Activated CD4-positive, CD25-positive, alpha-beta regulatory T cell treated with anti-CD3 and anti-CD28 coated beads, Interleukin-2, amount 50 U/mL, for 24 hours (primary cell): ENCODE results near the gene VPS9D1.
A peak's percentile ranks its signal among the peaks of the same experiment; 100 is the strongest.
"Not testable (repeated sequence)": the region's sequence is repeated elsewhere in the genome, so short reads cannot be mapped to it uniquely, and the experiment has no call there.

Experiments used
- ATAC-seq, 2 donors: fragments of 150-1000 bp; cut with Tn5 transposase; one replicate each; pipeline ENCODE4 v1.10.0; 2021; ENCODE audit warnings: mild to moderate bottlenecking in 1 of 2, moderate library complexity in 1 of 2

The VPS9D1 gene

DNA sequence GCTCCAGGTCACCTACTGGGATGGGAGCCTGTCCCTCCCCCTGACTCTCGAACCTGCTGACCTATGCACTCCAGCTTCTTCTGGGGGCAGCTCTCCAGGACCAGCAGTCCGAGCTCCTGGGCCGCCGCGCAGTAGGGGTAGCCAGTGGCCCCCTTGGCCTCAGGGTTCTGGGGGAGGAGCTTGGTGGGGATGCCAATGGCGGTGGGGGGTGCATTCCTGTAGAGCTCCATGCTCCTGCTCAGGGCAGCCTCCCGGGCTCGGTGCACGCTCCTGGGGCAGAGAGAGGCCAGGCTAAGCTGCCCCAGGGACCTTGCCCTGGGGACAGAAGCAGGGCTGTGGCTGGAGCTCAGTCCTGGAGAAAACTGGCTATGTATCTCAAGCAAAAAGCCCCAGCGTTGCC is 11.5 kb downstream of the VPS9D1 start:
- ATAC-seq, result no peak

DNA sequence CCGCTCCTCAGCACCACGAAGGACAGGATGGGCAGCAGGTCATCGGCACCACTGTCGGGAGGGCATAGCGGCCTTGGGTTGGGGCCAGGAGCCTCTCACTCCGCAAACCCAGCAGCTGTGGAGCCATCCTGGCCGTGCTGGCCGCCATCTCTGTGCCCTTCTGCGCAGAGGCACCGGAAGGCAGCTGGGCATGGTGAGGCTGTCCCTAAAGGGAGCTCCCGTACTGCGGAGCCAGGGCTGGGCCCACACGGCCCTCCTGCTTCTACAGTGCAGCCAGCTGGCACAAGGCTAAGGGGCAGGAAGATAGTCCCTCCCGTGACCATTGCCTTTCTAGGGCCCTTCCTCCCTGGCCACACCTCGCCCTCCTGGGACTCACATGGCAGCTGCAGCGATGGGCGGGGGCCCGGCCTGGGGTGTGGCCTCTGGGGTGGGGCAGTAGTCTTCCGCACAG is 12.2 kb downstream of the VPS9D1 start:
- ATAC-seq, result no peak

DNA sequence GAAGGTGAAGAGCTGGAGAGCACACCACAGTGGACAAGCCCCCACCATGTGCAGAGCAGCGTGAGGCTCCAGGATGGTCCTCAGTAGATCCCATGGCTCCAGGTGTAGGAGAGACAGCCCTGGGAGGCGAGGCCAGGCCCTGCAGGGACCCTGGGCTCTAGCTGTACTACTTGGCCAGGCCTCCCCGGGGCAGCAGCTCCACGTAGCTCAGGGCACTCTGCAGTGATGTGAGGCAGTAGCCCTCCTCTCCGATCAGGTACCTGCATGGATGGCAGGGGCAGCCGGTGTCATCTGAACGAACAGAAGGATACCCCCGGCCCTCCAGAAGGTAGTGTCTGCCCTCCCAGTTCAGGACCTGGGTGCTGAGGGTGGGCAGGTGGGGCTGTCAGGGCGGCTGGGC is 13.0 kb downstream of the VPS9D1 start:
- ATAC-seq, result no peak

DNA sequence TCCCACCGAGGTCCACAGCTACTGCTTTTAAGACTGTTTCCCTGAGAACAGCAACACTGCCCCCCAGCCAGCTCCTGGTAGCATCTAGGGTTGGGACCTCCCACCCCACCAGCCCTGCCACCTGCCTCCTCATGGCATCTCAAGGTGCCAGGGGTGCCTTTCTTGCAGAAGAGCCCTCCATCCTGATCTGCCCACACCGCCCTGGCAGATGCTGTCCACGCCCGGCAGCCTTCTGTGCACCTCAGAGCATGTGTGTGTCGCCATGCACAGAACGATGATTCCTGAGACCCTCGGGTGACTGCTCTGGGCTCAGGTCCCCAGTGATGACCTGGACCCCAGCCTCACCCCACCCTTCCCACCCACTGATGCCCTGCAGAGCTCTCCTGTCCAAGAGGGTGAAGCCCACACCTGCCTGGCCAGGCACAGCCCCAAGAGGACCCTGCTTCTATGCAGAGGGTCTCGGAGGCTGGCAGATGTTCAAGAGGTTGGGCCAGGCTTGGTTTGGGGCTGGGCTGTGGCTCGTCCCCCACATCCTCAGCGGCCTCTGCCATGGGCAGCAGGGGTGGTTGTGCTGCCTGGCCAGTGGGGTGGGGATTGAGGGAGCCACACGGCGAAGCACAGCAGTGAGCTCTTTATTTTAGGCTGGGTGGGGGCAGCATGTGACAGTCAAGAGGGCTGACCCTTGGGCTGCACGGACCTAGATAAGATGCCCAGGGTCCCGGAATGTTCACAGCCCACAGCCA is 14.0 kb downstream of the VPS9D1 start:
- ATAC-seq, result no peak

DNA sequence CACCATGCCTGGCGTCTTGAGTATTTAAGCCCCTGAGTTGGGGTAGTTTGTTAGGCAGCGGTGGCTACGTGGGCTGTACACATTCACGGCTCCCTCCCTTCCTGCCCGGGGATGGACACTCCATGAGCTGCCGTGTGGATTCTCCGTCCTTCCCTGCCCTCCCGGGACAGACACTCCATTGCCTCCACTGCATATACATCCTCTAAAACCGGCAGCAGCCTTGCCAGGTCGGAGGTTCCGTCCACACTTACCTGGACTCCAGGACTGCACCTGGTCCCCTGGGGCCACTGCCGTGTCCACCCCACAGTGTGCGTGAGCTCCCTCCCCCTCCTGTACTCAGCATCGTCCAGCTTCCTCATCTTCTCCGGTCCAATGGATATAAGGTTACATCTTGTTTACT is 15.7 kb downstream of the VPS9D1 start:
- no peak for ATAC-seq

DNA sequence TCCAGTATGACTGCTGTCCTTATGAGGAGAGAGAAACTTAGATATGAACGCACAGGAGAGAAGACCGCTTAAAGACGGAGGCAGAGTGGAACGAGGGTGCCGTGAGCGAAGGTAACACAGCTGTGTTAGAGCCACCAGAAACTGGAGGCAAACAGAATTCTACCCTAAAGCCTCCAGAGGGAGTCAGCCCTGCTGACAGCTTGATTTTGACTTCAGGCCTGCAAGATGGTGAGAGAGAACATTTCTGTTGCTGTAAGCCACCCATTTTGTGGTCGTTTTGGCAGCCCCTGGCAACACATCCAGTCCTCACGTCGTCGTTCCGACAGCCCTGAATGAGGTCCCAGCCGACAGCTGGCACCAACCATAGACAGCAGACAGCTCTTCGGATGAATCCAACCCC is 16.4 kb downstream of the VPS9D1 start:
- ATAC-seq, result no peak

DNA sequence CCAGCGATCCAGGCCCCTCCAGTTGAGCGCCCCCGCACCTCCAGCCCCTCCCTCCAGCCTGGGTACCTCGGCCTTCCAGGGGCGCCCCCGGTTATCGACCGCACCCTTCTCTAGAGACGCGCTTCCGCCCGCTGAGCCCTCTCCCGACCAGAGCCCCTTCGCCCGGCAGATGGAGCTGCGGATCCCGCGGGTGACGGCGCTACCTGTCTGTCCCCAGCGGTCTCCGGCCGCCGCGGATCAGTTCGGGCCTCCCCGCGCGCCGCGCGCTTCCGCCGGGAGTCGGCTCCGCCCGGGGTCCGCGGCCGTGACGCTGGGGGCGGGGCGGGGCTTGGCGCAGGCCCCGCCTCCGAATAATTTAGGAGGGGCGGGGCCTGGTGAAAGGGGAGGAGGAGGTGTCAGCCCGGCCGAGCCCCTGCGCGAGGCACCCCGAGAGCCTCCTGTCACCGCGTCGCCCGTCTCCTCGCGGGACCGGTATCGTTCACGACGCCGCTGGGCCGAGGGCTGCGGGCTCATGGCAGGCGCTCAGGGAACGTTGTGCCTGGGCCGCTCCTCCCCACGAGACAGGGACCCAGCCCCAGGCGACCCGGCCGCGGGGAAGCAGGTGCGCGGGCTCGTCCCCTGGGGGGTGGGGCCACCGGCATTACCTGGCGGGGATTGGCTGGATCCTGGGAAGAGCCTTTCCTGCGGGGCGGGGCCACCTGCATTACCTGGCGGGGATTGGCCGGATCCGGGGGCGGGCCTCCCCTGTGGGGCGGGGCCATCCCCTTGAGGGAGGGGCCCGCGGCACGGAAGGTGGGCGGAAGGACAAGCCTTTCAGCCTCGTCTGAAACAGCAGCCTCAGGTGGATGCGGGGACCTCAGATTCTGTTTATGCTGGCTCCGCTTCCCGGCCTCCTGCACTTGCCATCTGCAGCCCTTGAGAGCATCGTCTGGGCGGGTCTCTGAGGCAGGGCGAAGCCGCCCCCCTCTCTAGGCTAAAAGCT is 19.0 kb downstream of the VPS9D1 start, which contains the start of gene SPATA2L:
Gene SPATA2L, minus strand, starts transcription at position 281 of the 982 bp plus-strand sequence. CDS start 473 bp downstream, outside the sequence.
- peak; percentile 76 to 78 for ATAC-seq

DNA sequence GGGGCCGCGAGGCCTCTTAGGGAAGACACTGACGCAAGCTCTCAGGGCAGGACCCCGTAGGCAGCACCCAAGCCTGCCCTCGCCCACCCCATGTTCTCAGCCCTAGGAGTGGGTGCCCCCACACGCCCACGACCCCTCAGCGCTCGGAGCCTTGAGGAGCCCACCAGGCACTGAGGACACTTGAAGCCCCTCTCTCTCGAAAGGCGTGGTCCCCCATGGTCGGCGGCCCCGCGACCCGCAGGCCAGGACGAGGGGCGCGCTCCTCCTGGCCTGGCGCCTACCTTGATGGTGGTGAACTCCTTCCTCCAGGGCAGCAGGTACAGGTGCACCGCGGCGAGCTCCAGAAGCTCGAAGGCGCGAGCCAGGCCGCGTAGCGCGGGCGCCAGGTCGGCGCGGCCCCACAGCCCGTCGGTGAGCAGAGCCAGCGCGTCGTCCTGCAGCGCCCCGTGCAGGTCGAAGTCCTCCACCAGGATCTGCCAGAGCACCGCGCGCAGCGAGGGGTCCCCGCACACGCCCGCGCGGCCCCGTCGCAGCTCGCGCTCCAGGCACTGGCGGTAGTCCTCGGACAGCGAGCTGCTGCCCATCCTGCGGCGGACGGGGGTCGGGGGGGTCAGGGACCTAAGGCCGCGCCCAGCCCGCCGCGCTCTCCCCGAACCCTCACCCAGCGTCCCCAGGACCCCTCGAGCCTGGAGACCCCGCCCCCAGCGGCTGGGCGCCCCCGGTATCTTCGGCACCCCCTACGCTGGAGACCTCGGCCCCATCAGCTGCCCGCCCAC is 19.9 kb downstream of the VPS9D1 start:
- peak; percentile 15 to 19 for ATAC-seq

DNA sequence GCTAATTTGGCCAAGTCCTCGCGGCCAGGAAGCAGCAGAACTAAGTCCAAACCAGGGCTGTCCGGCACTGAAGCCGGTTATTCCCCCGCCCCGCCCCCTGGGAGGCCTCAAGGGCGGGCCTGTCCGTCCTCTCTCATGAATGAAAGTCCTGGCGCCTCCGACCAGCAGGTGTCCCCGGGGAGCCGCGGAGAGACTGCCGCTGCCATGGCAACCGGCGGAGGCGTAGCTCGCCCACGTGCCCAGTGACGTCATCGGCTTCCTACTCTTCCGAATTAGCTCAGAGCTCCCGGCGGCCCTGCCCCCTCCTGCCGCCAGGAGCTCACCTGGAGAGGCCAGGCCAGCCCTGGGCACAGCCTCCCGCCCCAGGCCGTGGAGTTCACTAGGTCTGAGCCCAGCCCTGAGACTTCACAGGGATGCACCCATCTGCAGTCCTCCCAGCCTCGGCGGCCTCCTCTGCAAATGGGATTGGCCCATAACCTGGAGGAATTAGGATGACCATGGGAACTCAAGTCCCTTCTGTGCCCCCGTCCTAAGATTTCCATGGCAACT is 20.5 kb downstream of the VPS9D1 start:
- ATAC-seq, result peak; percentile 15 to 25

DNA sequence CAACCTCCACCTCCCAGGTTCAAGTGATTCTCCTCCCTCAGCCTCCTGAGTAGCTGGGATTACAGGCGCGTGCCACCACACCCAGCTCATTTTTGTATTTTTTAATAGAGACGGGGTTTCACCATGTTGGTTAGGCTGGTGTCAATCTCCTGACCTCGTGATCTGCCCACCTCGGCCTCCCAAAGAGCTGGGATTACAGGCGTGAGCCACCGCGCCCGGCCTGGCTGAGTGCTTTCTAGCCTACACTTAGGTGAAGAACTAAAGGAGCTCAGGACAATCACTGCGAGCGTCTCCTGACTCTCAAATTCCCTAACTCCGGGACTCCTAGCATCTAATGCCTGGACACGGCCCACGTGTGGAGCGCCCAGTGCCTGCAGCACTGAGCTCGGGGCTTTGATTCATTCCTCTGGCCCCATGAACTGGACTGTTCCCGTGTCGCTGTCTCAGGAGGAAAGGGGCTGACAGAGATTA is 21.0 kb downstream of the VPS9D1 start:
- ATAC-seq, result not testable (repeated sequence)

DNA sequence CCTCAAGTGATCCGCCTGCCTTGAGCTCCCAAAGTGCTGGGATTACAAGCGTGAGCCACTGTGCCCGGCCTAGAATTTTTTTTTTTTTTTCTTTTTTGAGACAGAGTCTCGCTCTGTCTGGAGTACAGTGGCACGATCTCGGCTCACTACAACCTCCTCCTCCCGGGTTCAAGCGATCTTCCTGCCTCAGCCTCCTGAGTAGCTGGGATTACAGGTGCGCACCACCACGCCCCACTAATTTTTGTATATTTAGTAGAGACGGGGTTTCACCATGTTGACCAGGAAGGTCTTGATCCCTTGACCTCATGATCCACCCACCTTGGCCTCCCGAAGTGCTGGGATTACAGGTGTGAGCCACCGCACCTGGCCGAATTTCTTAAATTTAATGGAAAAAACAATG is 22.0 kb downstream of the VPS9D1 start:
- not testable (repeated sequence) for ATAC-seq

DNA sequence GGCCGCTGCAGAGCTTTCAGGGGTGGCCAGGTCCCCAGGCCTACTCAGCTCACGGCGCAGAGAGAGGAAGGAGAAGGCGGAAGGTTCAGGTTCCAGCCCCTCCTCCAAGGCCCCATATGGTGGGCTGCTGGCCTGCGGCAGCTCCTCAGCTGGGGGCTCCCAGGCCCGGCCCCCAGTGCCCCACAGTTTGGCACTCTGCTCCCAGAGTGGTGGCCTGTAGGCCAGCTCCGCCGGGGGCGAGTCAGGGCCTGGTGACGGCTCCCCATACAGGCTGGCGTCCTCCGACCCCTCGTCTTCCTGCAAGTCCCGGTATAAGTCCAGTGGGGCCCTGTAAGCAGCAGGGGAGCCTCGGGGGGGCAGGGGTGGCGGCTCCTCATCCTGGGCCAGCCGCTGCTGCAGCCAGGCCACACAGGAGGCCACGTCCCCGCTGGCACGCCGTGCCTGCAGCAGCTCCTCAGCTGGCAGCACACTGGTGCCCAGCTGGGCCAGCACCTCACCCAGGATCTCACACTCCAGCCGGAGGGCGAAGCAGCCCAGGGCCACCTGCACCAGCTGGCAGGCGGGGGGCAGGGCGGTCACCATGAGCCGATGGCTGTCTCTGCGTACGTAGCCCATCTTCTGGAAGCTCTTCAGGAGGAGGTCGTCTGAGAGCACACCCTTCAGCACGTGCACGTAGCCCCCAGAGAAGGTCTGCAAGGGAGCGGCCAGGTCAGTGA is 22.9 kb downstream of the VPS9D1 start:
- no peak for ATAC-seq

DNA sequence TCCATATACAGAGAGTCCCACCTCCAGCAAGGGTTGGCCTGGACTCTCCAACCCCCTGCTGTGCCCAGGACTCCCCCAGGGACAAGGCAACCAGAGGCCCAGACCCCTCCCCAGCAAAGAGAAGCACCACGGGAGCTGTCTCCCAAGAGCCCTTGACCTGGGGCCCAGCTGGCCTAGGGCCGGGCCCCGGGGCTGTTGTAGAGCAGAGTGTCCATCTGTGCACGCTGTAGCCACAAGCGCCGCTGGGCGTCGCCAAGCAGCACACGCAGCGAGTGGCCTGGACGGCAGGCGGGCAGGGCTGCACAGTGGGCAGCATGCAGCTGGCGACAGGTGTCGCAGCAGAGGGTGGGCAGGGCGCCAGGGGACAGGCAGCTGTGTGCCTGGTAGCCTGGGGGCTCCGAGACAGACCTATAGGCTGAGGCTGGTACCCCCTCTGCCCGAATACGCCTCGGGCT is 23.5 kb downstream of the VPS9D1 start:
- no peak for ATAC-seq

DNA sequence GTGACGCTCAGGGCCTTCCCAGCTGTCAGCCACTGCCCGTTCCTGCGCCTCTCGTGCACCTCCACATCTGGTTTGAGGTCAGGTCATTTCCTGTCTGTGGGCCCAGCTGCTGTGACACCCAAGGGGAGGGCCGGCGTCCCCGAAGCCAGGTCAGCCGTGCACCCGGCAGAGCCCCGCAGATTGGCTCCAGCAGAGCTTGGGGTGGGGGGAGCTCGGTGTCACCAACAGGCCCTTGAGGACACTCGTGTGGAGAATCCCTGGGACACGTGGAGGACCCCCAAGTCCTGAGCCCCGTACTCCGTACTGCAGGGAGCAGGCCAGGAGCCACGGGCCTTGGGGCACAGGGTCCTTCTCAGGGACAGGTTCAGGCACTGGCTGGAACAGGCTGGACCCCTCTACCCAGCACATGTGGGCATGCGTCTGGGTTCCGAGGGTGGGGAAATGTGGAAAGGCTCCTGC is 24.0 kb downstream of the VPS9D1 start:
- ATAC-seq, result no peak

DNA sequence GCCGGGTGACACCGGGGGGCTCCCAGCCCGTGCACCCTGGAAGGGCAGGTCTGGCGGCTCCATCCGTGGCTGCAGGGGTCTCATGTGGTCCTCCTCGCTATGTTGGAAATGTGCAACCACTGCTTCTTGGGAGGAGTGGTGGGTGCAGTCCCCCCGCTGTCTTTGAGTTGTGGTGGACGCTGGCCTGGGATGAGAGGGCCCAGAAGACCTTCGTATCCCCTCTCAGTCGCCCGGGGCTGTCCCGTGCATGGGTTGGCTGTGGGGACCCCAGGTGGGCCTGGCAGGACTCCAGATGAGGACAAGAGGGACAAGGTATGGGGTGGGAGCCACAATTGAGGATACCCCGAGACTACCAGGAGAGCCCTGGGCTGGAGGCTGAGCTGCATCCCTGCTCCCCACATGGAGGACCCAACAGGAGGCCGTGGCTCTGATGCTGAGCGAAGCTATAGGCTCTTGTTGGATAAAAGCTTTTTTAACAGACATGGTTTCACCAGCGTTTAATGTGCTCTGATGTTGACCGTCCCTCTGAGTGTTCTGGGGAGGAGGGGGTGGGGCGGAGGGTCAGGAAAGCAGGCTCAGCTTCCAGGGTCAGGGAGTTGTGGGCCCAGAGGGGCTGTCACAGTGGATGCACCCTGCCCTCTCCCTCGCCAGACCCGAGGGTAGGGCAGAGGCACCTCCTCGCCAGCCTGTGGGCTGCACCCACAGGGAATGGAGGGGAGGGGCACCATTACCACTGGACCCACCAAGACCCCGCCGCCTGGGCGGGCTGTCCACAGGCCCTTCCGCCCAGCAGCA is 24.6 kb downstream of the VPS9D1 start:
- no peak for ATAC-seq

DNA sequence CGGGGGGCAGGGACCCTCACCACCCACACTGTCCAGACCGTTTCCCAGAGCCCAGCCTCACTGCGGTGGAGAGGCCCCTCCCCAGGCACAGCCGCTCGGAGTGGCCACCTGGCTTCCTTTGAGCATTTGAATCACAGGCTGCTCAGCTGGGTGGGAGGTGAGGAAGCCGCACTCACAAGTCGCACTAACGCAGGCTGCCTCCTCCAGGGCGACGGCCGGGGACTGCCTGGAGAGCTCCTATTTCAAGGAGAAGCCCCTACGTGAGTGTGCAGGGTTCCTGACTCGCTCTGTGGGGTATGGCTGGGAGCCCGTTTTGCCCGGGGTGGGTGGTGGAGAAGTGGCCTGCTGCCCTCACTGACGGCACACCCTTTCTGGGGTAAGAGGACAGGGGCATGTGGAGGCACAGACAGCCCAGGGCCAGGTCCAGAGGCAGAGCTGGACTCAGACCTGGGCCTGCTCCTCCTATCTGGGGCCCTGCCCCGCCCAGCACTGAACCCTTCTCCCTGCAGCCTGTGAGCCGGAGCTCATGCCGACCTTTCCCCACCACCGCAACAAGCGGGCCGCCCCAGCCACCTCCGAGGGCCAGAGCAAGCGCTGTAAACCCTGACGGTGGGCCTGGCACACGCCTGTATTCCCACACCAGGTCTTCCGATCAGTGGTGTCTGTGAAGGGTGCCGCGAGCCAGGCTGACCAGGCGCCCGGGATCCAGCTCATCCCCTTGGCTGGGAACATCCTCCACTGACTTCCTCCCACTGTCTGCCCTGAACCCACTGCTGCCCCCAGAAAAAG is 25.4 kb downstream of the VPS9D1 start:
- no peak for ATAC-seq

DNA sequence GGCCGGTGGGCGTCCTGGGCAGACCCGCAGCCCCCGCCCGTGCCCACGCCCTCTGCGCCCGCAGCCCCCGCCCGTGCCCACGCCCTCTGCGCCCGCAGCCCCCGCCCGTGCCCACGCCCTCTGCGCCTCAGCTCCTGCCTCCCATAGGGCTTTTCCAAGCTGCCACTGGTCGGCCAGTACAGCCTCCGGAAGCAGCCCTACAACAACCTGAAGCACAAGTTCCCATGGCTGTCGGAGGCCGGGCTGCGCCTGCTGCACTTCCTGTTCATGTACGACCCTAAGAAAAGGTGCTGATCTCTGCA is 26.0 kb downstream of the VPS9D1 start:
- ATAC-seq, result not testable (repeated sequence)

DNA sequence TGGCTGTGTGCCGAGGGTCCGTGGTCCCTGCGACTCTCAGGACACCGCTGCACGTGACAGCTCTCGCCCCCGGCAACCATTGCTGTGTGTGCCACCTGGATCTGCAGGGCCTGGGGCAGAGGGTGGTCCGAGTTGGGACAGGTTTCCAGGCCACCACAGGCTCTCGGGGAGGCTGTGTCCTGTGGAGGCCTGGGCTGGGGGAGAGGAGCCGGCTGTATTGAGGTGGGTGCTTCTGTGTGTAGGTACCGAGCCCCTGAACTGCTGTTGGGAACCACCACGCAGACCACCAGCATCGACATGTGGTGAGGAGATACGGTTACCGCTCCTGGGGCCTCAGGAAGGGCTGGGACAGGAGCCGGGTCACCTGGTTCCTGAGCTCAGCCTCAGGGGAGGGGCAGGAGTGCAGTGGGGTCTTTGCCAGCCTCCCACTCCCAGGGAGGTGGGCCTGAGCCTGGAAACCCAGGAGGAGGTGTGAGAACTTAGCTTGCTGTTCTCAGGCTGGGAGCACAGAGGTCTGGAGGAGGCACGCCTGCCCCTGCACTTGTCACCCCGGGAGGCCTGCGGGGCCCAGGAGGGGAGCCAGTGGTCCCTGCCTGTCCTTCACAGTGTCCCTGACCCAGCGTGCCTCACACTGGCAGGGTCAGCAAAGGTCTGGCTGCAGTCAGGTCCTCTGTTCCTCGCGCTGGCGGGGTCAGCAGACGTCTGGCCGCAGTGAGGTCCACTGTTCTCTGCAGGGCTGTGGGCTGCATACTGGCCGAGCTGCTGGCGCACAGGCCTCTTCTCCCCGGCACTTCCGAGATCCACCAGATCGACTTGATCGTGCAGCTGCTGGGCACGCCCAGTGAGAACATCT is 26.5 kb downstream of the VPS9D1 start:
- no peak for ATAC-seq

DNA sequence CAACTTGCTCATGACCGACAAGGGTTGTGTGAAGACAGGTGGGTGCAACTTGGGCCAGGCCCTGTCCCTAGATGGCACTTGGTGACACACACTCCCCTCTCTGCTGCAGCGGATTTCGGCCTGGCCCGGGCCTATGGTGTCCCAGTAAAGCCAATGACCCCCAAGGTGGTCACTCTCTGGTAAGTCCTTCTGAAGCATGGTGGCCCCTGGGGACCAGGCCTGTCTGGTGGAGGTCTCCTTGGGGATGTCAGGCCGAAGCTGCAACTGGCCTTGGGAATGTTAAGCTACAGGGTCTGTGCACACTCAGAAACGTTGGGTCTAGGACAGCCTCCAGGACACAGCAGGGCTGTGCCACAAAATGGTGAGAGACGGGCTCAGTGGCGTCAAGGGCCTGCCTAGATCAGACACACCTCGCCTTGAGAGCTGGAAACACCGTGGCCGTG is 27.4 kb downstream of the VPS9D1 start:
- ATAC-seq, result no peak
